Caco-2 (cell line): ENCODE results near the gene SMAD7. TPM values are rescaled to one million over a fixed set of nuclear protein-coding genes. Genes with fewer than 3 reads are reported as not detected.

ENCODE experiments used
- BruUV-seq: library from RNA; stranded (reverse); fragments of 400-500 nt; replicated peaks from 2 replicates; lab custom pipeline; 2021; lab: Mats Ljungman, UMichigan
- CTCF ChIA-PET: fragments of 300-600 bp; sonication (Branson Sonifier 250); formaldehyde crosslinking; loops from one replicate; lab custom pipeline; 2022; ENCODE audit warnings: antibody characterized with exemption; lab: Charles Lee
- POLR2A ChIA-PET: fragments of 300-600 bp; sonication (Branson Sonifier 250); formaldehyde crosslinking; loops from one replicate; lab custom pipeline; 2022; ENCODE audit warnings: antibody characterized with exemption; lab: Charles Lee
- DNase-seq, 2 experiments: peaks; one replicate each; pipeline versions ENCODE4 v3.0.0 to v3.0.0-alpha.2; 2020 to 2022
- H3K27me3 ChIP-seq: replicated peaks from 2 replicates; pipeline ENCODE4 v1.6.0; 2011; ENCODE audit warnings: low read length; ENCODE audit not compliant: control insufficient read depth, insufficient read depth
- H3K36me3 ChIP-seq: 2 replicates; pipeline ENCODE4 v1.5.1; 2011; ENCODE audit warnings: low read length; ENCODE audit not compliant: control insufficient read depth, insufficient read depth
- H3K4me1 ChIP-seq: fragments of 250-450 bp; sonication (Bioruptor Pico); 2 replicates; pipeline ENCODE4 v1.5.1; 2020; ENCODE audit warnings: mild to moderate bottlenecking
- H3K4me3 ChIP-seq: 2 replicates; pipeline ENCODE4 v1.5.1; 2011; ENCODE audit warnings: low read depth, mild to moderate bottlenecking, control low read depth, low read length
- H3K9me3 ChIP-seq: fragments of 250-450 bp; sonication (Bioruptor Pico); 2 replicates; pipeline ENCODE4 v1.5.1; 2020; ENCODE audit warnings: mild to moderate bottlenecking, moderate library complexity
- H3K27ac Mint-ChIP-seq: one replicate; pipeline ENCODE4 v1.8.0; 2022; ENCODE audit warnings: mixed read lengths; ENCODE audit not compliant: unreplicated experiment
- H3K27me3 Mint-ChIP-seq: one replicate; pipeline ENCODE4 v1.8.0; 2022; ENCODE audit warnings: mixed read lengths; ENCODE audit not compliant: insufficient read depth, unreplicated experiment
- H3K36me3 Mint-ChIP-seq: one replicate; pipeline ENCODE4 v1.8.0; 2022; ENCODE audit warnings: mild to moderate bottlenecking, mixed read lengths; ENCODE audit not compliant: insufficient read depth, unreplicated experiment
- H3K4me1 Mint-ChIP-seq: one replicate; pipeline ENCODE4 v1.8.0; 2022; ENCODE audit warnings: low read depth, mixed read lengths; ENCODE audit not compliant: unreplicated experiment
- H3K4me3 Mint-ChIP-seq: one replicate; pipeline ENCODE4 v1.8.0; 2022; ENCODE audit warnings: mild to moderate bottlenecking, moderate library complexity, mixed read lengths; ENCODE audit not compliant: unreplicated experiment
- H3K9me3 Mint-ChIP-seq: one replicate; pipeline ENCODE4 v1.8.0; 2022; ENCODE audit warnings: mixed read lengths; ENCODE audit not compliant: unreplicated experiment
- CTCF ChIP-seq, 2 experiments: fragments of 200-600 bp in 1 of 2; IDR thresholded peaks; 1 replicate in 1 of 2; 2 replicates in 1 of 2; pipeline versions ENCODE4 v1.5.1 to v1.8.0; 2011 to 2022; ENCODE audit warnings: antibody characterized with exemption in 1 of 2, control low read depth in 1 of 2, inconsistent platforms in 1 of 2, low read depth in 1 of 2, low read length in 1 of 2, mild to moderate bottlenecking in 1 of 2, moderate library complexity in 1 of 2; ENCODE audit not compliant: insufficient read depth in 1 of 2, severe bottlenecking in 1 of 2, unreplicated experiment in 1 of 2
- intact Hi-C: fragments of 100-400 bp; cut with micrococcal nuclease; formaldehyde crosslinking; loops from one replicate; pipeline ENCODE4 v1.10.0; 2022; ENCODE audit not compliant: unreplicated experiment
- total RNA-seq: library from RNA; stranded (reverse); gene quantifications from 2 replicates; pipeline ENCODE4 v1.2.3, GENCODE V29; 2022

SMAD7 gene
- total RNA-seq, 1 experiment from 2014 or later, result 9.3 TPM

GRCh38 chr18:48917579-48918517 lies 32.9 kb downstream of the SMAD7 start:
- H3K4me3 ChIP-seq, result no peak overlapping the region
- TF ChIP-seq CTCF (IDR thresholded peaks at IDR 0.05; ENCODE audit: insufficient read depth in 1 of 2, low read depth in 1 of 2, low read length in 1 of 2, severe bottlenecking in 1 of 2, unreplicated experiment in 1 of 2), result no peak
- DNase-seq, result no peak
- no peaks in the 10 kb centered on the region for H3K9me3 Mint-ChIP-seq
- no peaks in the 10 kb centered on the region for H3K27me3 ChIP-seq
- intact Hi-C loops, result loop anchor here (10.0 kb wide), 1 partner anchor 193 kb away; no protein-coding TSS in a partner anchor
- H3K4me3 Mint-ChIP-seq, result no peak overlapping the region
- H3K9me3 ChIP-seq, result no peaks in the 10 kb centered on the region
- BruUV-seq, result no TSS peak
- H3K27me3 Mint-ChIP-seq, result no peaks in the 10 kb centered on the region
- peaks cover 4% of the 10 kb centered on the region for H3K36me3 Mint-ChIP-seq
- no peaks in the 10 kb centered on the region for H3K4me1 Mint-ChIP-seq
- no peaks in the 10 kb centered on the region for H3K36me3 ChIP-seq
- no peaks in the 10 kb centered on the region for H3K4me1 ChIP-seq
- ChIA-PET CTCF (no interaction called here), POLR2A (no interaction called here)
- no peak overlapping the region for H3K27ac Mint-ChIP-seq

GRCh38 chr18:48915626-48916425 lies 34.9 kb downstream of the SMAD7 start:
- H3K4me3 ChIP-seq, result no peak overlapping the region
- H3K27me3 ChIP-seq, result no peaks in the 10 kb centered on the region
- no TSS peak for BruUV-seq
- no peak overlapping the region for H3K4me3 Mint-ChIP-seq
- DNase-seq, result no peak
- no peaks in the 10 kb centered on the region for H3K4me1 ChIP-seq
- no peak overlapping the region for H3K27ac Mint-ChIP-seq
- intact Hi-C loops, result loop anchor here (10.0 kb wide), 1 partner anchor 191 kb away; no protein-coding TSS in a partner anchor
- no peaks in the 10 kb centered on the region for H3K9me3 Mint-ChIP-seq
- ChIA-PET POLR2A (no interaction called here), CTCF (interaction anchor here (0.6 kb wide), 1 partner anchor 217 kb away, joined by 4 read pairs; no protein-coding TSS in a partner anchor)
- H3K27me3 Mint-ChIP-seq, result no peaks in the 10 kb centered on the region
- TF ChIP-seq CTCF (IDR thresholded peaks at IDR 0.05; ENCODE audit: insufficient read depth in 1 of 2, low read depth in 1 of 2, low read length in 1 of 2, severe bottlenecking in 1 of 2, unreplicated experiment in 1 of 2), result no peak
- H3K4me1 Mint-ChIP-seq, result no peaks in the 10 kb centered on the region
- H3K9me3 ChIP-seq, result no peaks in the 10 kb centered on the region
- H3K36me3 Mint-ChIP-seq, result no peaks in the 10 kb centered on the region
- no peaks in the 10 kb centered on the region for H3K36me3 ChIP-seq

- ChIA-PET POLR2A (no interaction called here), CTCF (no interaction called here)
- H3K36me3 ChIP-seq, result no peaks in the 10 kb centered on the region
- no peaks in the 10 kb centered on the region for H3K4me1 Mint-ChIP-seq
- no peaks in the 10 kb centered on the region for H3K36me3 Mint-ChIP-seq
- H3K9me3 ChIP-seq, result no peaks in the 10 kb centered on the region
- no peak overlapping the region for H3K4me3 Mint-ChIP-seq
- H3K4me3 ChIP-seq, result no peak overlapping the region
- intact Hi-C loops, result loop anchor here (10.0 kb wide), 1 partner anchor 190 kb away; no protein-coding TSS in a partner anchor
- BruUV-seq, result no TSS peak
- no peaks in the 10 kb centered on the region for H3K27me3 ChIP-seq
- no peaks in the 10 kb centered on the region for H3K27me3 Mint-ChIP-seq
- no peak for DNase-seq
- no peaks in the 10 kb centered on the region for H3K9me3 Mint-ChIP-seq
- no peaks in the 10 kb centered on the region for H3K4me1 ChIP-seq
- no peak for TF ChIP-seq CTCF (IDR thresholded peaks at IDR 0.05; ENCODE audit: insufficient read depth in 1 of 2, low read depth in 1 of 2, low read length in 1 of 2, severe bottlenecking in 1 of 2, unreplicated experiment in 1 of 2)
- no peak overlapping the region for H3K27ac Mint-ChIP-seq
Observed at GRCh38 chr18:48914581-48915251, 36.0 kb downstream of the SMAD7 start.
